Neural progenitor cell (in vitro differentiated cells): Measurements from ENCODE around the gene KY. TPM values are rescaled to one million over a fixed set of nuclear protein-coding genes. Genes with fewer than 3 reads are reported as not detected.
A peak's percentile ranks its signal among the peaks of the same experiment; 100 is the strongest.

Experiments used
- DNase-seq: peaks from one replicate; pipeline ENCODE4 v3.0.0-alpha.2; 2016; ENCODE audit warnings: low spot score
- H2AFZ ChIP-seq: fragments of 200-600 bp; sonication (generic); replicated peaks from 2 replicates; pipeline ENCODE4 v1.6.1; 2016; ENCODE audit warnings: antibody characterized with exemption
- H3F3A ChIP-seq: fragments of 200-600 bp; sonication (generic); 2 replicates; pipeline ENCODE4 v1.6.1; 2016; ENCODE audit warnings: antibody characterized with exemption, low read depth
- H3K27ac ChIP-seq: fragments of 200-600 bp; sonication (generic); 2 replicates; pipeline ENCODE4 v1.5.1; 2016; ENCODE audit warnings: mild to moderate bottlenecking
- H3K27me3 ChIP-seq: fragments of 200-600 bp; sonication (generic); 2 replicates; pipeline ENCODE4 v1.6.1; 2016; ENCODE audit warnings: mild to moderate bottlenecking, moderate library complexity
- H3K36me3 ChIP-seq: fragments of 200-600 bp; sonication (generic); 2 replicates; pipeline ENCODE4 v1.5.1; 2016
- H3K4me1 ChIP-seq: fragments of 200-600 bp; sonication (generic); 2 replicates; pipeline ENCODE4 v1.6.1; 2016; ENCODE audit warnings: mixed run types
- H3K4me2 ChIP-seq: fragments of 200-600 bp; sonication (generic); 2 replicates; pipeline ENCODE4 v1.6.1; 2016
- H3K4me3 ChIP-seq: fragments of 200-600 bp; sonication (generic); 2 replicates; pipeline ENCODE4 v1.5.1; 2016
- H3K79me2 ChIP-seq: fragments of 200-600 bp; sonication (generic); 2 replicates; pipeline ENCODE4 v1.6.1; 2016; ENCODE audit warnings: low read depth
- H3K9ac ChIP-seq: fragments of 200-600 bp; sonication (generic); 2 replicates; pipeline ENCODE4 v1.6.1; 2016
- H3K9me3 ChIP-seq: fragments of 200-600 bp; sonication (generic); 2 replicates; pipeline ENCODE4 v1.5.1; 2016; ENCODE audit warnings: low read depth
- H4K20me1 ChIP-seq: fragments of 200-600 bp; sonication (generic); 2 replicates; pipeline ENCODE4 v1.6.1; 2016; ENCODE audit warnings: low read depth
- H3K27ac Mint-ChIP-seq: 3 replicates; pipeline ENCODE4 v1.8.0; 2021; ENCODE audit warnings: mixed read lengths
- H3K27me3 Mint-ChIP-seq: 2 replicates; pipeline ENCODE4 v1.8.0; 2022; ENCODE audit warnings: low read depth, mild to moderate bottlenecking, inconsistent platforms, moderate library complexity, mixed read lengths; ENCODE audit not compliant: insufficient read depth
- H3K36me3 Mint-ChIP-seq: 3 replicates; pipeline ENCODE4 v1.8.0; 2021; ENCODE audit warnings: mixed read lengths
- H3K4me1 Mint-ChIP-seq: 3 replicates; pipeline ENCODE4 v1.8.0; 2021; ENCODE audit warnings: mixed read lengths
- H3K4me3 Mint-ChIP-seq: 3 replicates; pipeline ENCODE4 v1.8.0; 2021; ENCODE audit warnings: mild to moderate bottlenecking, moderate library complexity, mixed read lengths
- H3K9me3 Mint-ChIP-seq: 3 replicates; pipeline ENCODE4 v1.8.0; 2020; ENCODE audit warnings: mixed read lengths
- EZH2 ChIP-seq: fragments of 200-600 bp; sonication (generic); IDR thresholded peaks from 2 replicates; pipeline ENCODE4 v1.6.1; 2017; ENCODE audit warnings: antibody characterized with exemption, mild to moderate bottlenecking, moderate library complexity
- EZH2phosphoT487 ChIP-seq: fragments of 200-600 bp; sonication (generic); IDR thresholded peaks from 2 replicates; pipeline ENCODE4 v1.6.1; 2017; ENCODE audit warnings: antibody characterized with exemption
- total RNA-seq: library from RNA; depleted of rRNA; stranded (reverse); fragments of >200 nt; gene quantifications from 2 replicates; pipeline ENCODE4 v1.2.3, GENCODE V29; 2015; ENCODE audit warnings: low replicate concordance
- TF ChIP-seq, protein P1 (sequence below): fragments of 200-600 bp; sonication (generic); IDR thresholded peaks from 2 replicates; pipeline ENCODE4 v1.5.1; 2017; ENCODE audit warnings: antibody characterized with exemption, mild to moderate bottlenecking

Gene KY
- total RNA-seq, 1 donor from 2014 or later = not detected

DNA sequence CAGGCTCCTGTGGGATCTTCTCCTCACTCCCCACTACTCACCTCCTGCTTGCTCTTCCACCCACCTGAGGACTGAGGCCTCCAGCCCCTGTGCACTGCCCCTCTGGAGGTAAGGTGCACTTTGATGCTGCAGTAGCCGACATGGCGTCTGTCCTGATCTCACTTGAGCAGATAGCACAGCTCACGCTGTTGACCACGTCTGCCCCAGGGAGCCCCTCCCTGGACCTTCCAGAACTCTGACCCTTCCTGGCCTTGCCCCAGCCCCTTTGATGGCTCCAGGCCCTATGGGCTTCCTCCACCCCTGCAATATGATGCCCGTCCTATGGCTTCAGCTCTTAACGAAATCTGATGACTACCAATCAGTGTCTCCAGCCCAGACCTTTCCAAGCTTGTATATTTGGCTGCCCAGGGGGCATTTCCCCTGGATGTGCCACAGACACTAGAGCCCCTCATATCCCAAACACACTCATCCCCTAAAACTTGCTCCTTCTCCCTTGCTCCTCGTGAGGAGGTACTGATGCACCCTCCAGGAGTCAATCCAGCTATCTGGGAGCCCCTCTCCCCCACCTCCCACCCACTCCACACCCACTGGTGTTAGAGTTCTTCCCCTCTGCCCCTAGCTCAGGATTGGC is 27.1 kb downstream of the KY start:
- no peak overlapping the region for H3K27ac ChIP-seq
- no peaks in the 10 kb centered on the region for H3K9me3 ChIP-seq
- no peaks in the 10 kb centered on the region for H4K20me1 ChIP-seq
- Mint-ChIP-seq H3K4me1 (peaks cover 5% of the 10 kb centered on the region), H3K36me3 (no peaks in the 10 kb centered on the region), H3K27ac (no peak overlapping the region), H3K9me3 (peaks cover under 1% of the 10 kb centered on the region), H3K27me3 (peaks cover 2% of the 10 kb centered on the region), H3K4me3 (no peak overlapping the region)
- no peaks in the 10 kb centered on the region for H3K27me3 ChIP-seq
- no peak overlapping the region for H2AFZ ChIP-seq
- H3K9ac ChIP-seq = no peak overlapping the region
- TF ChIP-seq EZH2phosphoT487 = no peak
- no peak for TF ChIP-seq EZH2
- TF ChIP-seq, protein P1, sequence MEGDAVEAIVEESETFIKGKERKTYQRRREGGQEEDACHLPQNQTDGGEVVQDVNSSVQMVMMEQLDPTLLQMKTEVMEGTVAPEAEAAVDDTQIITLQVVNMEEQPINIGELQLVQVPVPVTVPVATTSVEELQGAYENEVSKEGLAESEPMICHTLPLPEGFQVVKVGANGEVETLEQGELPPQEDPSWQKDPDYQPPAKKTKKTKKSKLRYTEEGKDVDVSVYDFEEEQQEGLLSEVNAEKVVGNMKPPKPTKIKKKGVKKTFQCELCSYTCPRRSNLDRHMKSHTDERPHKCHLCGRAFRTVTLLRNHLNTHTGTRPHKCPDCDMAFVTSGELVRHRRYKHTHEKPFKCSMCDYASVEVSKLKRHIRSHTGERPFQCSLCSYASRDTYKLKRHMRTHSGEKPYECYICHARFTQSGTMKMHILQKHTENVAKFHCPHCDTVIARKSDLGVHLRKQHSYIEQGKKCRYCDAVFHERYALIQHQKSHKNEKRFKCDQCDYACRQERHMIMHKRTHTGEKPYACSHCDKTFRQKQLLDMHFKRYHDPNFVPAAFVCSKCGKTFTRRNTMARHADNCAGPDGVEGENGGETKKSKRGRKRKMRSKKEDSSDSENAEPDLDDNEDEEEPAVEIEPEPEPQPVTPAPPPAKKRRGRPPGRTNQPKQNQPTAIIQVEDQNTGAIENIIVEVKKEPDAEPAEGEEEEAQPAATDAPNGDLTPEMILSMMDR = no peak
- no peak overlapping the region for H3K4me3 ChIP-seq
- no peaks in the 10 kb centered on the region for H3K36me3 ChIP-seq
- H3K4me2 ChIP-seq = no peak overlapping the region
- H3F3A ChIP-seq = no peaks in the 10 kb centered on the region
- H3K4me1 ChIP-seq = peaks cover 15% of the 10 kb centered on the region
- no peak for DNase-seq
- no peaks in the 10 kb centered on the region for H3K79me2 ChIP-seq

DNA sequence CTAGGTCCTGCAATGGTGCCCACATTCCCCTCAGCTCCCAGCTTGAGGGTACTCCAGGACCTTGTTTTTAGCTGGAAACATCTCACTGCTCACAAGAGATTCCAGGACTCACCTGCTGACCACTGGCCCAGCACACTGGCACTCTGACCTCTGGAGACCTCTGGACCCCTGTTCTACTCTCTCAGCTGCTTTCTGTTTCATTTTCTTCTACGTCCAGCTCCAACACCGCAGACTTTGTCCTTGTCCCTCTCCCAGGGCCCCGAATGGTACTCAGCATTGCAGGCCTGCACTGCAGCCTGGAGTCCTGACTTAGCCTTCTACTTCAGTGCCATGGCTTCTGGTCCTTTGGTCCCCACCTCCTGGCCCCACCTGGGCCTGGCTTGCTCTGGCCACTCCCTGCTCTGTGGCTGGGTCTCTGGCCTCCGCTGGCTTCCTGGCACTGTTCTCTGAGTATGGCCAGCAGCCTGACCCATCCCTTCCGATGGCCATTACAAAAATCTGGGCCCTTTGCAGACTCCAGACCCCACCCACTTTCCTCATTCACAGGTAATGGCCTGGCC is 27.9 kb downstream of the KY start:
- Histone ChIP-seq H2AFZ (no peak overlapping the region), H3F3A (no peaks in the 10 kb centered on the region), H4K20me1 (no peaks in the 10 kb centered on the region), H3K4me2 (no peak overlapping the region), H3K4me1 (peaks cover 20% of the 10 kb centered on the region), H3K79me2 (no peaks in the 10 kb centered on the region), H3K36me3 (no peaks in the 10 kb centered on the region), H3K27ac (no peak overlapping the region), H3K9ac (no peak overlapping the region), H3K27me3 (no peaks in the 10 kb centered on the region), H3K9me3 (no peaks in the 10 kb centered on the region), H3K4me3 (no peak overlapping the region)
- Mint-ChIP-seq H3K27ac (peak overlapping the region; percentile 46), H3K9me3 (no peaks in the 10 kb centered on the region), H3K27me3 (peaks cover 5% of the 10 kb centered on the region), H3K36me3 (no peaks in the 10 kb centered on the region), H3K4me3 (no peak overlapping the region), H3K4me1 (peaks cover 8% of the 10 kb centered on the region)
- TF ChIP-seq EZH2 (no peak), EZH2phosphoT487 (no peak)
- TF ChIP-seq, protein P1 = no peak
- no peak for DNase-seq

DNA sequence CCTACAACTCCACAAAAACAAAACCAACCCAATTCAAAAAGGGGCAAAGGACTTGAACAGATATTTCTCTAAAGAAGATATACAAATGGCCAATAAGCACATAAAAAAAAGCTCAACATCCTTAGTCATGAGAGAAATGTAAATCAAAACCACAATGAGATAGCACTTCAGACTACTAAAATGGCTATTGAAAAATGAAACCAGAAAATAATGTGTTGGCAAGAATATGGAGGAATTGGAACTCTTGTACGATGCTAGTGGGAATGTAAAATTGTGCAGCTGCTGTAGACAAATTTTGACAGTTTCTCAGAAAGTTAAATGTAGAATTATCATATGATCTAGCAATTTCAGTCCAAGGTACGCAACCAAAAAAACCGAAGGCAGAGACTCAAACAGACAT is 29.0 kb downstream of the KY start:
- TF ChIP-seq EZH2 = no peak
- TF ChIP-seq EZH2phosphoT487 = no peak
- TF ChIP-seq, protein P1 = no peak
- Mint-ChIP-seq H3K27ac (no peak overlapping the region), H3K4me1 (peaks cover 8% of the 10 kb centered on the region), H3K36me3 (no peaks in the 10 kb centered on the region), H3K27me3 (peaks cover 5% of the 10 kb centered on the region), H3K4me3 (no peak overlapping the region), H3K9me3 (no peaks in the 10 kb centered on the region)
- Histone ChIP-seq H3K9ac (no peak overlapping the region), H3K36me3 (no peaks in the 10 kb centered on the region), H3K9me3 (no peaks in the 10 kb centered on the region), H4K20me1 (no peaks in the 10 kb centered on the region), H3K27me3 (no peaks in the 10 kb centered on the region), H2AFZ (no peak overlapping the region), H3K4me3 (no peak overlapping the region), H3K27ac (no peak overlapping the region), H3K4me2 (no peak overlapping the region), H3F3A (no peaks in the 10 kb centered on the region), H3K79me2 (no peaks in the 10 kb centered on the region), H3K4me1 (peaks cover 20% of the 10 kb centered on the region)
- no peak for DNase-seq
